Naive thymus-derived CD4-positive, alpha-beta T cell (primary cell): ENCODE data around the gene DLL3. TPM values are rescaled to one million over a fixed set of nuclear protein-coding genes. Genes with fewer than 3 reads are reported as not detected.
A peak's percentile ranks its signal among the peaks of the same experiment; 100 is the strongest.

Source experiments
- ATAC-seq: fragments of 150-1000 bp; cut with Tn5 transposase; 2 replicates; pipeline ENCODE4 v1.10.0; 2021; ENCODE audit warnings: mild to moderate bottlenecking, moderate library complexity
- CTCF ChIA-PET: fragments of 350-600 bp; sonication (Branson Sonifier 250); formaldehyde crosslinking; loops from one replicate; lab custom pipeline; 2021; ENCODE audit warnings: antibody characterized with exemption; lab: Charles Lee
- POLR2A ChIA-PET: fragments of 350-600 bp; sonication (Branson Sonifier 250); formaldehyde crosslinking; loops from one replicate; lab custom pipeline; 2021; ENCODE audit warnings: antibody characterized with exemption, inconsistent platforms; lab: Charles Lee
- DNase-seq, 9 donors: peaks; one replicate each; pipeline versions ENCODE4 v3.0.0 to v3.0.0-alpha.2; 2020 to 2022; ENCODE audit warnings: mixed read lengths in 1 of 9
- H3K27ac ChIP-seq: one replicate; pipeline ENCODE4 v1.7.0; 2013; ENCODE audit warnings: mild to moderate bottlenecking, low read depth, low read length, moderate library complexity
- H3K27me3 ChIP-seq, 2 donors: one replicate each; pipeline ENCODE4 v1.7.0; 2013; ENCODE audit warnings: low read length in 2 of 2, mild to moderate bottlenecking in 2 of 2, moderate library complexity in 2 of 2; ENCODE audit not compliant: control insufficient read depth in 2 of 2, insufficient read depth in 2 of 2
- H3K36me3 ChIP-seq, 3 experiments: 1 replicate in 2 of 3; 2 replicates in 1 of 3; pipeline ENCODE4 v1.7.0; 2013; ENCODE audit warnings: low read length in 3 of 3, mild to moderate bottlenecking in 3 of 3, moderate library complexity in 1 of 3; ENCODE audit not compliant: insufficient read depth in 3 of 3, control insufficient read depth in 2 of 3
- H3K4me1 ChIP-seq, 2 donors: one replicate each; pipeline ENCODE4 v1.7.0; 2013; ENCODE audit warnings: low read length in 2 of 2, mild to moderate bottlenecking in 2 of 2, moderate library complexity in 1 of 2; ENCODE audit not compliant: control insufficient read depth in 2 of 2, insufficient read depth in 2 of 2
- H3K4me3 ChIP-seq: 2 replicates; pipeline ENCODE4 v1.7.0; 2013; ENCODE audit warnings: mild to moderate bottlenecking, low read length
- H3K9me3 ChIP-seq, 3 experiments: 1 replicate in 2 of 3; 2 replicates in 1 of 3; pipeline ENCODE4 v1.7.0; 2013; ENCODE audit warnings: low read length in 3 of 3; ENCODE audit not compliant: control insufficient read depth in 2 of 3
- H3K27ac Mint-ChIP-seq, 9 donors: one replicate each; pipeline ENCODE4 v1.8.0; 2020 to 2022; ENCODE audit warnings: mixed read lengths in 9 of 9, mild to moderate bottlenecking in 8 of 9, moderate library complexity in 5 of 9, inconsistent platforms in 2 of 9
- H3K27me3 Mint-ChIP-seq, 5 donors: one replicate each; pipeline ENCODE4 v1.8.0; 2021 to 2022; ENCODE audit warnings: mixed read lengths in 5 of 5, mild to moderate bottlenecking in 1 of 5
- H3K36me3 Mint-ChIP-seq, 5 donors: one replicate each; pipeline ENCODE4 v1.8.0; 2020 to 2022; ENCODE audit warnings: mixed read lengths in 5 of 5, mild to moderate bottlenecking in 3 of 5, inconsistent platforms in 1 of 5
- H3K4me1 Mint-ChIP-seq, 7 donors: one replicate each; pipeline ENCODE4 v1.8.0; 2020 to 2022; ENCODE audit warnings: mixed read lengths in 7 of 7, mild to moderate bottlenecking in 3 of 7, inconsistent platforms in 1 of 7
- H3K4me3 Mint-ChIP-seq, 10 donors: one replicate each; pipeline ENCODE4 v1.8.0; 2020 to 2022; ENCODE audit warnings: mild to moderate bottlenecking in 10 of 10, mixed read lengths in 10 of 10, moderate library complexity in 6 of 10, inconsistent platforms in 2 of 10
- H3K9me3 Mint-ChIP-seq, 11 donors: one replicate each; pipeline ENCODE4 v1.8.0; 2020 to 2022; ENCODE audit warnings: mixed read lengths in 11 of 11, mild to moderate bottlenecking in 4 of 11, inconsistent platforms in 1 of 11, moderate library complexity in 1 of 11
- intact Hi-C, 2 donors: fragments of 100-400 bp; cut with micrococcal nuclease; formaldehyde crosslinking; loops; one replicate each; pipeline ENCODE4 v1.15.1; 2023
- polyA plus RNA-seq, 2 donors: library from polyadenylated mRNA; unstranded; fragments of 300-500 nt; fragmentation: Illumina TruSeq; gene quantifications; one replicate each; pipeline ENCODE4 v1.2.3, GENCODE V29; 2021
- total RNA-seq, 6 experiments: library from RNA in 5 of 6; stranded (reverse) in 5 of 6; gene quantifications; 1 replicate in 5 of 6; 2 replicates in 1 of 6; pipeline ENCODE4 v1.2.3 and lab custom pipeline; 2021 to 2026

Gene DLL3
- total and polyA plus RNA-seq, 7 experiments from 2014 or later: 0.08 to 0.22 (median 0.13) TPM; not detected in 3

DNA sequence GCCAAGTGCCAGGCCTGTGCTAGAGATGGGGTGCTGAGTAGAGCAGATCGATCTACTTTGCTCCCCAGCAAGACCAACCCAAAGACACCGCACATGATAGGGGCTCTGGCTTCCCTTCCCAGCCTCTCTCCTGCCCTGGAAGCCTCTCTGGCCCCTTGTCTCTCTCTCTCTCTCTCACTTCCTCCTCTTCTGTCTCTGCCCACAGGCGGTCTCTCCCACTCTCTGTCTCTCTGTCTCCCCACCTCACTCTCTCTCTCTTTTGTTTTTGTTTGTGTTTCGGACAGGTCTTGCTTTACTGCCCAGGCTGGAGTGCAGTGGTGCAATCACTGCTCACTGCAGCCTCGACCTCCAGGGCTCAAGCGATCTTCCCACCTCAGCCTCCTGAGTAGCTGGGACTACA, 17.5 kb downstream of the DLL3 start:
- H3K27ac ChIP-seq: no peak overlapping the region
- intact Hi-C loops: no loop called here
- H3K27me3 ChIP-seq: peaks cover 3 to 18% of the 10 kb centered on the region in 2 donors
- H3K4me1 ChIP-seq: peaks cover 0 to 11% of the 10 kb centered on the region in 2 donors
- no peak overlapping the region for H3K4me3 ChIP-seq
- no peaks in the 10 kb centered on the region for H3K36me3 ChIP-seq
- no peaks in the 10 kb centered on the region for H3K9me3 ChIP-seq
- Mint-ChIP-seq H3K36me3 (peaks cover 0 to 4% (median 0%) of the 10 kb centered on the region in 5 donors), H3K4me1 (peaks cover 8 to 16% (median 14%) of the 10 kb centered on the region in 7 donors), H3K27me3 (peaks cover 30 to 63% (median 36%) of the 10 kb centered on the region in 5 donors), H3K4me3 (peak overlapping the region; percentile 4 to 87 (median 74)), H3K27ac (peak overlapping the region in 1 of 9 donors; percentile 22), H3K9me3 (peaks cover 0 to 3% (median 0%) of the 10 kb centered on the region in 11 donors)
- POLR2A ChIA-PET: no interaction called here
- no peak for ATAC-seq
- no peak for DNase-seq
- CTCF ChIA-PET: interaction anchor here (1.5 kb wide), 1 partner anchor 13 kb away, joined by 3 read pairs; no protein-coding TSS in a partner anchor

DNA sequence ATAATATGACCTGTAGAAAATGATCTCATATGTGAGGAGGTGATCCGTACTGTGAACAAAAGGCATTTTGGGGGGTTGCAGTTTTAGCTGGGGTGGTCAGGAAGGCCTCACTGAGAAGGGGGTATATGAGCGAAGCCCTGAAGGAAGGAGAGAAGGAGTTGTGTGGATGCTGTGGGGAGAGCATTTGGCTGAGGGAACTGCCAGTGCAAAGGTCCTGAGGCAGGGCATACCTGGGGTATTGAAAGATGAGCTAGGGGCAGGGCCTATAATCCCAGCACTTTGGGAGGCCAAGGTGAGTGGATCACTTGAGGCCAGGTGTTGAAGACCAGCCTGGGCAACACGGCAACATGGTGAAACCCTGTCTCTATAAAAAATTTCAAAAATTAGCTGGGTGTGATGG, 18.7 kb downstream of the DLL3 start:
- peaks cover 8 to 16% (median 14%) of the 10 kb centered on the region in 7 donors for H3K4me1 Mint-ChIP-seq
- H3K4me1 ChIP-seq: peaks cover 0 to 11% of the 10 kb centered on the region in 2 donors
- H3K4me3 Mint-ChIP-seq: peak overlapping the region in 3 of 10 donors; percentile 15 to 43 (median 22)
- H3K4me3 ChIP-seq: no peak overlapping the region
- H3K9me3 ChIP-seq: no peaks in the 10 kb centered on the region
- no peaks in the 10 kb centered on the region for H3K36me3 ChIP-seq
- ATAC-seq (no peak), DNase-seq (no peak)
- H3K27ac ChIP-seq: no peak overlapping the region
- H3K27me3 ChIP-seq: peaks cover 3 to 18% of the 10 kb centered on the region in 2 donors
- H3K27me3 Mint-ChIP-seq: peaks cover 27 to 59% (median 36%) of the 10 kb centered on the region in 5 donors
- intact Hi-C loops: no loop called here
- peaks cover 0 to 3% (median 0%) of the 10 kb centered on the region in 11 donors for H3K9me3 Mint-ChIP-seq
- H3K27ac Mint-ChIP-seq: peak overlapping the region in 2 of 9 donors; percentile 28 to 52
- ChIA-PET CTCF (no interaction called here), POLR2A (no interaction called here)
- H3K36me3 Mint-ChIP-seq: peaks cover 0 to 4% (median 0%) of the 10 kb centered on the region in 5 donors

DNA sequence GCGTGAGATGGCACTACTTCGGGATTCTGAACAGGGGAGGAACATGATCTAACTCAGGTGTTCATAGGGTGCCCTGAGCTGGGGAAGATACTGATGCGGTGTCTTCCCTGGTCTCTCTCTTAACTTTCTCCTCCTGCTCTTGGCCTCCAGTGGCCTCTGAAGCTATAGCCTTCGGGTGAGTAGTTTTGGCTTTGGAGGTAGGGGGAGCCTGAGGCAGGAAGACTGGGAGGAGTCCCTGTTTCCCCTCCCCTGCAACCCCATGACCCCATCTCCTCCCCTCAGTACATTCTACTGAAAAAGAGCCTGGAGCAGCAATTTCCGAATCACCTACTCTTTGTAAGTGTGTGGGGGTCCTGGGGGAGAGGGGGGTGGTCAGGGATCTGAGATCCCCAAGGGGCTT, 19.7 kb downstream of the DLL3 start:
- H3K4me3 Mint-ChIP-seq: no peak overlapping the region
- intact Hi-C loops: no loop called here
- CTCF ChIA-PET: interaction anchor here (0.6 to 1.0 kb wide), 2 partner anchors 15 to 444 kb away, joined by 3 read pairs; no protein-coding TSS in a partner anchor

DNA sequence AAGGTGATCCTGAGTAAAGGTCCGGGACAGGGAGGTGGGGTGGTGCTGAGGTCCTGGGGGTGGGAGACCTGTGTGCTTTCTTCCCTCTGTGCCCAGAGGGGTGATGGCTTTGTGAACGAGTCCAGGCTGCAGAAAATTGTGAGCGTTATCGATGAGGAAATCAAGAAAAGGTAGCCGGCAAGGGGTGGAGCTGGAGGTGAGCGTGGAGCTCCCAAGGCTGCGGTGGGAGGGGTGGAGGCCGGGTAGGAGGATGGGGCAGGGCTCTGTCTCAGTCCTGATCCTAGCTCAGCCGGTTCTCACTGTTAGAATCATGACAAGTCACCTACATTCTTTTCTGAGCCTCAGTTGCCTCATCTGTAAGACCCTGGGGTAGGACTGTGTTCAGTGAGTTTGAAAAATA, 20.2 kb downstream of the DLL3 start:
- H3K27me3 Mint-ChIP-seq: peaks cover 21 to 46% (median 27%) of the 10 kb centered on the region in 5 donors
- Histone ChIP-seq H3K4me1 (peaks cover 0 to 11% of the 10 kb centered on the region in 2 donors), H3K27me3 (peaks cover 3 to 13% of the 10 kb centered on the region in 2 donors), H3K36me3 (no peaks in the 10 kb centered on the region), H3K9me3 (no peaks in the 10 kb centered on the region), H3K4me3 (no peak overlapping the region), H3K27ac (no peak overlapping the region)
- H3K27ac Mint-ChIP-seq: no peak overlapping the region
- DNase-seq (no peak), ATAC-seq (no peak)
- H3K4me1 Mint-ChIP-seq: peaks cover 8 to 16% (median 14%) of the 10 kb centered on the region in 7 donors
- peaks cover 0 to 4% (median 0%) of the 10 kb centered on the region in 5 donors for H3K36me3 Mint-ChIP-seq
- peak overlapping the region in 1 of 10 donors; percentile 1 for H3K4me3 Mint-ChIP-seq
- intact Hi-C loops: no loop called here
- CTCF ChIA-PET: interaction anchor here (0.6 to 1.2 kb wide), 3 partner anchors 14 to 443 kb away, joined by 3 read pairs; partner anchors contain the start of gene EID2B
- POLR2A ChIA-PET: no interaction called here
- H3K9me3 Mint-ChIP-seq: peaks cover 0 to 3% (median 0%) of the 10 kb centered on the region in 11 donors

More for the DNA sequence above, 19.7 kb downstream of the DLL3 start:
- no peak for ATAC-seq
- Histone ChIP-seq H3K4me1 (peaks cover 0 to 11% of the 10 kb centered on the region in 2 donors), H3K9me3 (no peaks in the 10 kb centered on the region), H3K4me3 (no peak overlapping the region), H3K36me3 (no peaks in the 10 kb centered on the region), H3K27me3 (peaks cover 3 to 18% of the 10 kb centered on the region in 2 donors), H3K27ac (no peak overlapping the region)
- POLR2A ChIA-PET: no interaction called here
- H3K9me3 Mint-ChIP-seq: peaks cover 0 to 3% (median 0%) of the 10 kb centered on the region in 11 donors
- peaks cover 8 to 16% (median 14%) of the 10 kb centered on the region in 7 donors for H3K4me1 Mint-ChIP-seq
- peaks cover 0 to 4% (median 0%) of the 10 kb centered on the region in 5 donors for H3K36me3 Mint-ChIP-seq
- DNase-seq: no peak
- no peak overlapping the region for H3K27ac Mint-ChIP-seq
- peaks cover 21 to 51% (median 32%) of the 10 kb centered on the region in 5 donors for H3K27me3 Mint-ChIP-seq

DNA sequence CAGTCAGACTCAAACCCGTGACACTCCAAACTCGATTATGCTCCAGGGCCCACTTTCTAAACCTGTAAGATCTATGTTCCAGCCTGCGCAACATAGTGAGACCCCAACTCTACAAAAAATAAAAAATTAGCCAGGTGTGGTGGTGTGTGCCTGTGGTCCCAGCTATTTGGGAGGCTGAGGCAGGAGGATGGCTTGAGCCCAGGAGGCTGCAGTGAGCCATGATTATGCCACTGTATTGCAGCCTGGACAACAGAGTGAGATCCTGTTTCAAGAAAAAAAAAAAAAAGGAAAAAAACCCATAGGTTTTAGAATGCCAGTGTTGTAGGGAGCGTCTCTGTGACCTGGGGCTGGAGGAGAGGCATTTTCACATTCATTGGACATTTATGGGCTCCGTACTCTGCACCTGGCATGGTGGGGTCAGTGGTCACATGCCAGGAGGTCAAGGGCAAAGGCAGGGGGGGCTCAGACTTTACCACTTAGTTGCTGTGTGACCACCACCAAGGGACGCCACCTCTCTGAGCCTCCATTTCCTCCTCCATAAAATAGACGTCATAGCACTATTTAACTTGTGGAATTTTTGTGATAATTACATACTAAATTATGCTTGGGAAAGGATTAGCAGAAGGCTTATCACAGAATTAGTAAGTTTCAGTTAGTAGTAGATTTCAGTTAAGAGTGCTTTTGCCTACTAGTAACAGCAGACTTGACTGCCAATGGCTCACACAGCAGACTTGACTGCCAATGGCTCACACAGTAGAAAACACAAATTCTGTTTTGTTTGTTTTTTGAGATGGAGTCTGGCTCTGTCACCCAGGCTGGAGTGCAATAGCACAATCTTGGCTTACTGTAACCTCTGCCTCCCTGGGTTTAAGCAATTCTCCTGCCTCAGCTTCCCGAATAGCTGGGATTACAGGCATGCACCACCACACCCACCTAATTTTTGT, 22.1 kb downstream of the DLL3 start:
- H3K27me3 ChIP-seq: no peaks in the 10 kb centered on the region
- no peak for DNase-seq
- peaks cover 0 to 3% (median 0%) of the 10 kb centered on the region in 11 donors for H3K9me3 Mint-ChIP-seq
- H3K9me3 ChIP-seq: no peaks in the 10 kb centered on the region
- intact Hi-C loops: no loop called here
- H3K4me1 ChIP-seq: no peaks in the 10 kb centered on the region
- peaks cover 4 to 10% (median 7%) of the 10 kb centered on the region in 7 donors for H3K4me1 Mint-ChIP-seq
- H3K36me3 Mint-ChIP-seq: peaks cover 0 to 4% (median 0%) of the 10 kb centered on the region in 5 donors
- ChIA-PET POLR2A (interaction anchor here (0.6 kb wide), 1 partner anchor 10 kb away, joined by 8 read pairs; no protein-coding TSS in a partner anchor), CTCF (interaction anchor here (0.6 kb wide), 1 partner anchor 224 kb away, joined by 3 read pairs; no protein-coding TSS in a partner anchor)
- peaks cover 14 to 29% (median 15%) of the 10 kb centered on the region in 5 donors for H3K27me3 Mint-ChIP-seq
- no peak overlapping the region for H3K27ac ChIP-seq
- H3K27ac Mint-ChIP-seq: no peak overlapping the region
- H3K4me3 ChIP-seq: no peak overlapping the region
- no peak for ATAC-seq
- no peaks in the 10 kb centered on the region for H3K36me3 ChIP-seq
- H3K4me3 Mint-ChIP-seq: no peak overlapping the region

DNA sequence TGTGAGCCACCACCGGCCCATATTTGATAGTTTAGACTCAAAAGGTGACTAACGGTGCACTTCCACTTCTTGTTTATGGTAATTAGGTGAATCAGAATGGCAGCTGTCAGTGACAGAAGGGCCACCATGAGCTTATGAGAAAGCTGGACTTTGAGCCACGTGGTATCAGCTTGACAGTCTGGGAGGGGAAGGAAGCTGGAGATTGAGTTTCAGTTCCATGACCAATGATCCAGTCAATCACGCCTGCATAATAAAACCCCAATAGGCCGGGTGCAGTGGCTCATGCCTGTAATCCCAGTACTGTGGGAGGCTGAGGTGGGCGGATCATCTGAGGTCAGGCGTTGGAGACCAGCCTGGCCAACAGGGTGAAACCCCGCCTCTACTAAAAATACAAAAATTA, 25.7 kb downstream of the DLL3 start:
- CTCF ChIA-PET: no interaction called here

More for the DNA sequence above, 25.7 kb downstream of the DLL3 start:
- H3K36me3 ChIP-seq: no peaks in the 10 kb centered on the region
- H3K27me3 ChIP-seq: no peaks in the 10 kb centered on the region
- Mint-ChIP-seq H3K4me1 (peaks cover 5 to 7% (median 6%) of the 10 kb centered on the region in 7 donors), H3K27me3 (no peaks in the 10 kb centered on the region), H3K27ac (no peak overlapping the region), H3K9me3 (no peaks in the 10 kb centered on the region), H3K36me3 (peaks cover 0 to 5% (median 4%) of the 10 kb centered on the region in 5 donors), H3K4me3 (no peak overlapping the region)
- no peak overlapping the region for H3K4me3 ChIP-seq
- peak; percentile 70 for ATAC-seq
- intact Hi-C loops: no loop called here
- no peaks in the 10 kb centered on the region for H3K4me1 ChIP-seq
- DNase-seq: no peak
- no peaks in the 10 kb centered on the region for H3K9me3 ChIP-seq
- no peak overlapping the region for H3K27ac ChIP-seq
- POLR2A ChIA-PET: interaction anchor here (0.6 kb wide), 1 partner anchor 11 kb away, joined by 5 read pairs; no protein-coding TSS in a partner anchor
